HuH-7.5 (cell line): ENCODE results near the gene CRTAC1.

ENCODE experiments used
- DNase-seq: peaks from one replicate; pipeline ENCODE4 v3.0.0; 2011; ENCODE audit warnings: low spot score

The CRTAC1 gene

GRCh38 chr10:97896756-97897358 is 133.6 kb downstream of the CRTAC1 start:
- DNase-seq = no peak

DNA sequence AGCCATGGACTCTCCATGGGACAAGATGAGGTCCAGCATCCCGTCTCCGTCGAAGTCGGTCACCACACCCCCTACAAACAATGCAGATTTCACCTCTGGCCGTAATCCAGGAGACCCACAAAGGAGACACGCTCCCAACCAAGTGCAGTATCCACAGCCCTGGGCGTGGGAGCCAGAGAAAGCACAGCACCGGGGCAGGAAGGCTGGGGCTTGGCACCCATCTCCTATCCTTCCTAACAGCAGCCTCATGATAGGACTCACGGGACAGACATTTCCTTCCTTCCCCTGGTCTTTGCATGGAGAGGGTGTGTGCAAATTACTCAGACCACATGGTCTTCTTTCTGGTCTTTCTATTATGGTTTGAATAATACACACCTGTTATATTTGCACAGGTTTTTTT is 134.5 kb downstream of the CRTAC1 start:
- DNase-seq = no peak

DNA sequence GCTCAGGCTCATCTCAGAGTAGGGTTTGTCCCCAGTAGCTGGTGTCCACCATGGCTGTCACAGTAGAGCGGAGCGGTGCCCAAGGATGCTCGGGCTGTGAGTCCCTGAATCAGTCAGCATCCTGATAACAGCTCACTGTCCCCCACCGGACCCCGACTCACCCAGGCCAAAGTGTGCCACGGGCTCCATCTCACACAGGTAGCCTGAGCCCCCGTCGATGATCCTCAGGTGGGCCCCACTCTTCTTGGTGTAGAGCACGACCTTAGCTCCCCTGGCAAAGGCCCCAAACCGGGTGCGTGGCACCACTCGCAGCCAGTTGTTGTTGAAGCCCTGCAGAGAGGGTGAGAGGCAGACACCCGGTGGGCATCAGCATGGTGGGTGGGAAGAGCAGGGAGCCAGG is 135.3 kb downstream of the CRTAC1 start:
- no peak for DNase-seq

DNA sequence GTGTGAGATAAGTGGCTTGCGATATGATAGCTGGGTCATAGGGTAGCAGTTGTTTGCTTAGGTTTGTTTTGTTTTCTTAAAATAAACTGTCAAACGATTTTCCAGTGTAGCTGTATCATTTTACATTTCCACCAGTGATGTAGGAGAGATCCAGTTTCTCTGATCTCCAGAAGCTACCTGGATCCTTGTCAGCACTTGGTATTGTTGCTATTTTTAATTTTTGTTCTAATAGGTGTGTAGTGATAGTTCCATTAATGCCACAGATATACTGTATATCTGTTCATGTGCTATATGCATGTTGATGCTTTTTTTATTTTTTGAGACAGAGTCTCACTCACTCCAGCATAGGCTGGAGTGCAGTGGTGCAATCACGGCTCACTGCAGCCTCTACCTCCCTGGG is 136.3 kb downstream of the CRTAC1 start:
- DNase-seq = no peak

GRCh38 chr10:97892939-97893338 is 137.5 kb downstream of the CRTAC1 start:
- DNase-seq = no peak

DNA sequence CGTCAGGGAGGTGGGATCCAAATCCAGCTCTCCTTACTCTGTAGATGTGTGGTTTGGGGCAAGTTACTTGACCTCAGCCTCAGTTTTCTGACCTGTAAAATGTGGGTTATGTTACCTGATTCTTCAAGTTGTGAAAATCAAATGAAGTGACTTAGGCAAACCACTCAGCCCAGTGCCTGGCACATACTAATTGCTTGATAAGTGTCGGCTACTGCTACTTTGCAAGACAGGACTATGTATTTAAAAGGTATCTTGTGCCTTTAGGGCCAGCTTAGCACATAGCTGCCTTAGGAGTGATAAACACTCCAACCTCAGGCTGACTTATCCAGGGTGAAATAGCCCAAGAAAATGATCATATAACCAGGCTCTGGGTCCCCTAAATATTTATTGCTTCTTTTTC is 137.9 kb downstream of the CRTAC1 start:
- no peak for DNase-seq

DNA sequence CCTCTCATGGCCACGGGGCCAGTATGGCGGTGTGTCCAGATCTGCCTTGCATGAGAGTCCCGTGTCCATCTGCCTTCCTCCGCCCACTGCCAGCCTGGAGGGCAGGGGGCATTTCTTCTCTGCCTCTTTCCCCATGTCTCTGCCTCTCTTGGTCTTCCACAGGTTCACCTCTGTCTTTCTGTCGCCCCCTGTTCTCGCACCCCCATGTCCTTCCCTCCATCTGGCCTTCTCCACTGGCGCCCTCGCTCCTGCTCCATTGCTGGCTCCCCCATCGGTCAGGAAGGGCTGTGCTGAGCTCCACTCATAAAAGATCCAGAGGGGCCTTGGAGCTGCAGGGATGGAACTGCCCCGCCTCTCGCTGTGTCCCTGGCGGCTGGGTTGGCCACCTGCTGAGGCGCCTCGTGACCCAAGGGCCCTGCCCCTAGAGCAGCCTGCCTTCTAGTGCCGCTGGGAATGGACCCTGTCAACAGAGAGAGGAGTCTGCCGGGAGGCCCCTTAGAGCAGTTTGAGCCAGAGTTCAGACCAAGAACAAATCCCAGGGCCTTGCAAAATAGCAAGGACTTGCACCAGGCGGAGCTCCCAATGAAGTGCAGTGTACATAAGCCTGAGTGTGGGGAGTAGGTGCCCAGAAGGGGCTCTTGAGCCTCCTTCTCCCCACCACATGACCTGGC is 138.8 kb downstream of the CRTAC1 start:
- DNase-seq = no peak

- DNase-seq = no peak
Measured at GRCh38 chr10:97889461-97890265, 140.8 kb downstream of the CRTAC1 start.

- DNase-seq = no peak
Measured at GRCh38 chr10:97888641-97889262, 141.7 kb downstream of the CRTAC1 start.

DNA sequence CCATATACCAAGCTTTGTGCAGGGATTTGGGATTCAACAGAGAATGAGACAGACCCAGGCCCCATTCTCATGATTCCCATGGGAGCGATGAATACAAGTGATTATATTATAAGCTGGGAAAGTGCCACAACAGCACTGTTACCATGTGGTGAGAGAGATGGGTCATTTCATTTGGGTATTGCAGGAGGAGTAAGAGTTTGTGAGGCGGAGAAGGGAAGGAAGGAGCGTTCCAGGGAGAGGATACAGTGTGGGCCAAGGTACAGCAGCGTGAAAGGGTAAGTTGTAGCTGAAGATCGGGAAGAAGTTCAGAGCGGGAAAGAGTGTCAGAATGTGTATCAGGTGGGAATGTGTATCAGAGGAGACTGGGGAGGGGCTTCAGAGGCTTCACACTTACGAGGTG is 142.3 kb downstream of the CRTAC1 start:
- no peak for DNase-seq

- DNase-seq = no peak
Measured at GRCh38 chr10:97887399-97887798, 143.0 kb downstream of the CRTAC1 start.

DNA sequence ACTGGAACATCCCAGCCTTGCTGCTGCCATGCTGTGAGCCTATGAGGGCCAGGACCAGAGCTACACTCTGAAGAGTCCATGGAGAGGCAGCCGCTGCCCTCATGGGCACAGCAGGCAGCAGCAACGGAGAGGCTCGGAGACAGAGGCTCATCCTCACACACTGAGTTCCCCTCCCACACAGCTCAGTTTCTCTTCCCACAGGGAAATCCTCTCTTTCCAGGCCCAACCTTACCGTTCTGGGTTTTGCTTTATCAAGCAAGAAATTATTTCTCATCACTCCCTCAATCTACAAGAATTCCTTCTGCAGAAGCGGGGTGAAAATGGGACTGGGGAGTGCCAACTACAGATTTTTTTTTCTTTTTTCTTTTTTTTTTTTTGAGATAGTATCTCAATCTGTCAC is 144.1 kb downstream of the CRTAC1 start:
- no peak for DNase-seq

- DNase-seq = no peak
Measured at GRCh38 chr10:97883092-97883485, 147.3 kb downstream of the CRTAC1 start.

DNA sequence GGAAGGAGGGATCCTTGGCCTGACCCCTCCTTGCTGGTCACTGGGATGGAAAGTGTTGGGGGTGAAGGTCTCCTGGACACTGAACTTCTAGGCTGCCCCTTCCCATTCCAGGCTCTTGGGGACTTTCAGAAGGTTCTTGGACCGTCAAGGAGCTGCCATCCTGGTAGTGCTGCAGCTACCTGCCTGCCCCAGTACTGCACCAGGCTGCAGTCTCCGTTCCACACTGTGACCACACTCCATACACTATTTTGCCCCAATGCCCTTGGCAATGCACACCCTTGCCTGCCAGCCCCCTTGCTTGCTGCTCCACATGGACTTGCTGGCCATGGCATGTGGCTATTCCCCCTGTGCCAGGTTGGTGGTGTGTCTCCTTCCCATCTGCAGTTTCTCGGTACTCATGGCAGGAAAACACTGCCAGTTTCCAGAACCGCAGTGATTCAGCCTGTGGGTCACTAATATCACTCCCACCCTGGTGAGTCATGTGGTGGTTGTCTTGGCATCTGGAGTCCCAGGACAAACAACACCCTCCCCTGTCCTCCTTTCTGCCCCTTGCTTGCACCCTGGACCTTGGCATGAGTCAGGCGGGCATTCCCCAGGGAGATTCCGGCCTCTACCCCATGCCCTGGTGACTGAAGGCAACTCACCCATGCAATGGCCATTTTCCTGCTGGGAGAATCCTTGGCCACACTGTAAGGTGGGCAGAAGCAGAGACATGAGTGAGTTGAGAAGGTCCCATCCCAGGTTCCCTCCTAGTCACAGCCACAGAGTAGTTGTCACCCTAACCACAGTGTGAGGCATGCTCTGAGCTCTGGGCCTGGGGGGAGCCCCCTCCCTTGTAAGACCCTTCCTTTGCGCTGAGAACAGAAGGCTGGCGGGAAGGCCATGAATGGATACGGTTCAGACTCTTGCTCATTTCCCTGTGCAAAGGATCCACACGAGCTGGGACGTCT is 148.0 kb downstream of the CRTAC1 start:
- no peak for DNase-seq

- no peak for DNase-seq
Measured at GRCh38 chr10:97880109-97880508, 150.3 kb downstream of the CRTAC1 start.

DNA sequence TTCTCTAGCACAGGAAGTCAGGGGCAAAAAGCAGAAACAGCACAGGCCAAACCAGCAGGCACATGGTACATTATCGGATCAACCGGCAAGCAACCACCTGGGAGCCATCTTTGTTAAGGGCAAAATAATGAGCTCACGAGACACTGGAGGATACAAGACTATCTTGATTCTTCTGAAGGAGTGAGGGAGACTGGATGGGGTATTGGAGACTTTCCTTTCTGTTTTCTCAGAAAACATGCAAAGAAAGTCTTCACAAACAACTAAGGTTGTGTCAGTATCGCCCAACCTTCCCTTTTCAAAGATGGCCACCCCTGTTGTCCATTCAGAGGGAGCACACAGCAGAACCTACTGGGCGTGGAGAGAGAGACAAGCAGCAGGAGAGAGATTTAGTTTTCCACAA is 151.2 kb downstream of the CRTAC1 start:
- no peak for DNase-seq

DNA sequence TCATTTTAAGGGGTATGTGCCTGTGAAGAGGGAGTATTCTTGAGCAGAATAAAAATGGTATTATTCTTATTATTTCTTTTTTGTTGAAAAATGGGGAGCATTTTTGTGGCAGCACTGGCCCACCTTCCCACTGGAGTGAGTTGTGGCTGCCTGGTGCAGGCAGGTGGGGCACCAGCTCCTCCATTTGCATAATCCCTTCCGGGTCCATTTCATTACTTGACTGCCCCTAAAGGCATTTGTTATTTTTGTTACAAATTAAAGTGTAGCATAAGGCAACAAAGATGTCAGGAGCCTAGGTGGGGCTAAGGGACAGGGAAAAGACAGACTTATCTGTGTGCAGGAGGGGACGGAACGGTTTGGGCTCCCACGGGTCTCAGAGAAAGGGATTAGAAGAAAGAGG is 154.0 kb downstream of the CRTAC1 start:
- no peak for DNase-seq

- DNase-seq = no peak
Measured at GRCh38 chr10:97875391-97875790, 155.0 kb downstream of the CRTAC1 start.

DNA sequence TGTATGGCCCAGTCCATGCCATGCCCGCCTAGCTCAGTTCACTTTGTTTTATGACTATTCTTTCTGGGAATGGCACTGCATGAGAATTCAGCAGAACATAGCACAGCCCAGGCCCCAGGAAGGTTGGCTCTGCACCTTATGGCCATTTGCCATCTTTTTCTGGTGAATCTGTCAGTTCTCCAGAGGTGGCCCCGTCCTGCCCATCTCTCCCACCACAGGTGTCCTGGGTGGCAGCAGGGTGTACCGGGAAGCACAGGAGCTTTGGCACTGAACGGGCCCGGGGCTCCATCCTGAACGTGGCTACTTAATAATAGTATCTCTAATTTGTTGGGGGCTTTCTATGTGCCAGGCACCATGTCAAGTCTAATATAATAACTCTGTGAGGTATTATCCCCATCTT is 156.1 kb downstream of the CRTAC1 start:
- no peak for DNase-seq

GRCh38 chr10:97873569-97873968 is 156.9 kb downstream of the CRTAC1 start:
- no peak for DNase-seq

DNA sequence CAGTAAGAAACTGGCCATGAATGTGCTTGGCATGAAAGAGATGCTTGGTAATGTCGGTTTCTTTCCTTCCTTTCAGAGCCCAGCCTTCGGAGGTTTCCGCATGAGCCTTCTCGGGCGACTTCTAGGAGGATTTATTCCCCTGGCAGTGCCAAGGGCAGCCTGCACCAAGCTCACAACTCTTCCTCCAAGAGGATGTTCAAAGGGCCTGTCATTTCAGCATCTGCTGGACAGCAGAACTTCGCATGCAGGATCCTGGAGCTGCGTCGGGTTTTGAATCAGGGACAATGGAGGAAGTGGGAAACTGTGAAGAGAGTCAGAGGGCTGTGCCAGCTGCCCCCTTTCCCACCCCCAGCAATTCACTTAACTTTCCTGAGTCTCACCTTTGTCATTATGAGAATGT is 159.4 kb downstream of the CRTAC1 start:
- no peak for DNase-seq
